H9 (cell line): ENCODE data around the gene DNMBP. TPM values are rescaled to one million over a fixed set of nuclear protein-coding genes. Genes with fewer than 3 reads are reported as not detected.

Source experiments
- DNase-seq: peaks from one replicate; pipeline ENCODE4 v3.0.0-alpha.2; 2017
- H2AFZ ChIP-seq: one replicate; pipeline ENCODE4 v1.6.1; 2013; ENCODE audit warnings: mild to moderate bottlenecking, low read length, control low read depth, moderate library complexity
- H2AK5ac ChIP-seq: 2 replicates; pipeline ENCODE4 v1.6.1; 2013; ENCODE audit warnings: low read length, control low read depth, mixed read lengths; ENCODE audit not compliant: insufficient read length
- H2BK120ac ChIP-seq: one replicate; pipeline ENCODE4 v1.6.1; 2013; ENCODE audit warnings: low read depth, mild to moderate bottlenecking, low read length, control low read depth, inconsistent platforms; ENCODE audit not compliant: poor library complexity, severe bottlenecking
- H2BK12ac ChIP-seq: 2 replicates; pipeline ENCODE4 v1.6.1; 2013; ENCODE audit warnings: low read length, control low read depth, mixed read lengths, low read depth; ENCODE audit not compliant: insufficient read length
- H2BK15ac ChIP-seq: 2 replicates; pipeline ENCODE4 v1.6.1; 2013; ENCODE audit warnings: low read depth, low read length, control low read depth
- H2BK20ac ChIP-seq: one replicate; pipeline ENCODE4 v1.6.1; 2013; ENCODE audit warnings: low read depth, mild to moderate bottlenecking, low read length, control low read depth, inconsistent platforms; ENCODE audit not compliant: poor library complexity, severe bottlenecking
- H2BK5ac ChIP-seq: 2 replicates; pipeline ENCODE4 v1.6.1; 2013; ENCODE audit warnings: low read length, control low read depth, mixed read lengths; ENCODE audit not compliant: insufficient read length
- H3K14ac ChIP-seq: 2 replicates; pipeline ENCODE4 v1.6.1; 2013; ENCODE audit warnings: low read length, control low read depth; ENCODE audit not compliant: insufficient read depth
- H3K18ac ChIP-seq: 2 replicates; pipeline ENCODE4 v1.6.1; 2013; ENCODE audit warnings: low read depth, mild to moderate bottlenecking, mixed read lengths, low read length, control low read depth; ENCODE audit not compliant: insufficient read length
- H3K23ac ChIP-seq: 2 replicates; pipeline ENCODE4 v1.6.1; 2013; ENCODE audit warnings: low read length, control low read depth, mixed read lengths, low read depth; ENCODE audit not compliant: insufficient read length
- H3K23me2 ChIP-seq: 2 replicates; pipeline ENCODE4 v1.6.1; 2013; ENCODE audit warnings: low read depth, mild to moderate bottlenecking, mixed read lengths, low read length, control low read depth; ENCODE audit not compliant: insufficient read length, poor library complexity, severe bottlenecking
- H3K27ac ChIP-seq: 2 replicates; pipeline ENCODE4 v1.5.1; 2013; ENCODE audit warnings: low read length, control low read depth, mixed read lengths, low read depth; ENCODE audit not compliant: insufficient read length
- H3K27me3 ChIP-seq: 2 replicates; pipeline ENCODE4 v1.6.1; 2013; ENCODE audit warnings: low read length, control low read depth, inconsistent platforms; ENCODE audit not compliant: insufficient read depth
- H3K4ac ChIP-seq: 2 replicates; pipeline ENCODE4 v1.6.1; 2013; ENCODE audit warnings: low read depth, mild to moderate bottlenecking, control low read depth, inconsistent platforms, low read length, moderate library complexity
- H3K4me1 ChIP-seq: 2 replicates; pipeline ENCODE4 v1.6.1; 2013; ENCODE audit warnings: low read length, control low read depth, inconsistent platforms; ENCODE audit not compliant: insufficient read depth
- H3K4me2 ChIP-seq: 2 replicates; pipeline ENCODE4 v1.6.1; 2013; ENCODE audit warnings: low read length, control low read depth, mixed read lengths; ENCODE audit not compliant: insufficient read length, insufficient read depth
- H3K56ac ChIP-seq: 2 replicates; pipeline ENCODE4 v1.6.1; 2013; ENCODE audit warnings: low read depth, mild to moderate bottlenecking, mixed read lengths, low read length, control low read depth; ENCODE audit not compliant: insufficient read length
- H3K79me1 ChIP-seq: 2 replicates; pipeline ENCODE4 v1.6.1; 2013; ENCODE audit warnings: low read depth, mild to moderate bottlenecking, moderate library complexity, low read length, control low read depth, inconsistent platforms; ENCODE audit not compliant: insufficient read depth, poor library complexity, severe bottlenecking
- H3K79me2 ChIP-seq: 2 replicates; pipeline ENCODE4 v1.6.1; 2013; ENCODE audit warnings: low read length, control low read depth, inconsistent platforms; ENCODE audit not compliant: insufficient read depth
- H3K9ac ChIP-seq: 2 replicates; pipeline ENCODE4 v1.6.1; 2013; ENCODE audit warnings: low read length, control low read depth, mixed read lengths; ENCODE audit not compliant: insufficient read length; ENCODE audit errors: extremely low read depth
- H3K9me3 ChIP-seq: one replicate; pipeline ENCODE4 v1.6.1; 2013; ENCODE audit warnings: low read depth, low read length, inconsistent platforms; ENCODE audit not compliant: control insufficient read depth
- H3T11ph ChIP-seq: one replicate; pipeline ENCODE4 v1.6.1; 2013; ENCODE audit warnings: mild to moderate bottlenecking, low read length, control low read depth, inconsistent platforms
- H4K20me1 ChIP-seq: one replicate; pipeline ENCODE4 v1.6.1; 2013; ENCODE audit not compliant: control insufficient read depth, insufficient read length, insufficient read depth
- H4K5ac ChIP-seq: 2 replicates; pipeline ENCODE4 v1.6.1; 2013; ENCODE audit warnings: low read depth, mild to moderate bottlenecking, mixed read lengths, low read length, control low read depth; ENCODE audit not compliant: insufficient read length
- H4K8ac ChIP-seq: replicated peaks from 2 replicates; pipeline ENCODE4 v1.6.1; 2013; ENCODE audit warnings: low read length, control low read depth, mixed read lengths, low read depth; ENCODE audit not compliant: insufficient read length
- H4K91ac ChIP-seq: 2 replicates; pipeline ENCODE4 v1.6.1; 2013; ENCODE audit warnings: low read depth, mild to moderate bottlenecking, moderate library complexity, mixed read lengths, low read length, control low read depth; ENCODE audit not compliant: insufficient read length
- H3K27ac Mint-ChIP-seq, 3 experiments: 2 replicates in 2 of 3; 3 replicates in 1 of 3; pipeline ENCODE4 v1.8.0; 2020 to 2021; ENCODE audit warnings: mixed read lengths in 3 of 3, mild to moderate bottlenecking in 1 of 3, moderate library complexity in 1 of 3
- H3K27me3 Mint-ChIP-seq: 2 replicates; pipeline ENCODE4 v1.8.0; 2021; ENCODE audit warnings: low read depth, mild to moderate bottlenecking, moderate library complexity, mixed read lengths
- H3K36me3 Mint-ChIP-seq, 3 experiments: 2 replicates in 2 of 3; 3 replicates in 1 of 3; pipeline ENCODE4 v1.8.0; 2020 to 2021; ENCODE audit warnings: low read depth in 3 of 3, mixed read lengths in 3 of 3; ENCODE audit not compliant: insufficient read depth in 1 of 3
- H3K4me1 Mint-ChIP-seq, 2 experiments: 2 replicates each; pipeline ENCODE4 v1.8.0; 2020; ENCODE audit warnings: mixed read lengths in 2 of 2
- H3K4me3 Mint-ChIP-seq, 2 experiments: 2 replicates in 1 of 2; 3 replicates in 1 of 2; pipeline ENCODE4 v1.8.0; 2020 to 2021; ENCODE audit warnings: mild to moderate bottlenecking in 2 of 2, mixed read lengths in 2 of 2, moderate library complexity in 1 of 2
- H3K9me3 Mint-ChIP-seq, 2 experiments: 2 replicates in 1 of 2; 3 replicates in 1 of 2; pipeline ENCODE4 v1.8.0; 2020; ENCODE audit warnings: mild to moderate bottlenecking in 2 of 2, mixed read lengths in 2 of 2, moderate library complexity in 1 of 2
- WGBS: extraction: QIAGEN DNeasy Blood & Tissue Kit; methylation state at CpG from one replicate; pipeline ENCODE4 v1.1.7; 2013; ENCODE audit warnings: missing lambda C conversion rate, low lambda C conversion rate, mixed read lengths; ENCODE audit not compliant: insufficient read length; ENCODE audit errors: extremely low coverage; 5-methylcytosine and 5-hydroxymethylcytosine counted together
- total RNA-seq: library from RNA; stranded (reverse); gene quantifications from 2 replicates; pipeline ENCODE4 v1.2.1, GENCODE V29; 2021
- TF ChIP-seq, protein P1 (sequence below): fragments of 200-600 bp; sonication (generic); conservative IDR thresholded peaks from 3 replicates; pipeline ENCODE4 v1.8.0; 2021; ENCODE audit warnings: antibody characterized with exemption, mild to moderate bottlenecking

The DNMBP gene
- total RNA-seq, 1 experiment from 2014 or later = 25.6 TPM

DNA sequence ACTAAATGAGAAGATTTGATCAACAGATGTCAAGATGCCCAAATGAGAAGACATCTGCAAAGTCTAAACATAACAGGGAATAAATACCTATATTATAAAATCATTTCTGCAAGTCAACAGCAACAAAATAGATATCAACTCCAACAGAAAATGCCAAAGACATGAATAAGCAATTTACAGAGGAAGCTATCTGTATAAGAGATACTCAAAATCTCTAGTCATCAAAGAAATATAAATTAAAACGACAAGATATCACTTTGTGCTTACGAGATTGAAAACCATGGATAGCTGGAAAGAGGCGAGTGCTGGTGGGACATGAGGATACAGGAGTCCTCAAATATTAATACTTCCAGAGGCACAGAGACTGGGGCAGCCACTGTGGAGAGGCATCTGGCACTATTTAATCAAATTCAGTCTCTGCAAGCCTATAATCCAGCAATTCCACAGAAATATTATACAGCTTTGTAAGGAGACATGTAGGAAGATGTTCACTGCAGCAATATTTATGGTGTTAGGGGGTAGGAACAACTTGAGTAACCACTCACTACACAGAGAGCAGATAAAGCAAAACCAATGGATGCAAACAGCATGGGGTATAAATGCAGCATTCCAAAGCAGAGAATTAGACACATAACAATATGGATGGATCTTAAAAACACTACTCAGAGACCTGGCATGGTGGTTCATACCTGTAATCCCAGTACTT, 4.8 kb downstream of the DNMBP start:
- no peak overlapping the region for H2BK120ac ChIP-seq
- TF ChIP-seq, protein P1, sequence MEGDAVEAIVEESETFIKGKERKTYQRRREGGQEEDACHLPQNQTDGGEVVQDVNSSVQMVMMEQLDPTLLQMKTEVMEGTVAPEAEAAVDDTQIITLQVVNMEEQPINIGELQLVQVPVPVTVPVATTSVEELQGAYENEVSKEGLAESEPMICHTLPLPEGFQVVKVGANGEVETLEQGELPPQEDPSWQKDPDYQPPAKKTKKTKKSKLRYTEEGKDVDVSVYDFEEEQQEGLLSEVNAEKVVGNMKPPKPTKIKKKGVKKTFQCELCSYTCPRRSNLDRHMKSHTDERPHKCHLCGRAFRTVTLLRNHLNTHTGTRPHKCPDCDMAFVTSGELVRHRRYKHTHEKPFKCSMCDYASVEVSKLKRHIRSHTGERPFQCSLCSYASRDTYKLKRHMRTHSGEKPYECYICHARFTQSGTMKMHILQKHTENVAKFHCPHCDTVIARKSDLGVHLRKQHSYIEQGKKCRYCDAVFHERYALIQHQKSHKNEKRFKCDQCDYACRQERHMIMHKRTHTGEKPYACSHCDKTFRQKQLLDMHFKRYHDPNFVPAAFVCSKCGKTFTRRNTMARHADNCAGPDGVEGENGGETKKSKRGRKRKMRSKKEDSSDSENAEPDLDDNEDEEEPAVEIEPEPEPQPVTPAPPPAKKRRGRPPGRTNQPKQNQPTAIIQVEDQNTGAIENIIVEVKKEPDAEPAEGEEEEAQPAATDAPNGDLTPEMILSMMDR = no peak
- no peak overlapping the region for H3K4ac ChIP-seq
- H3K56ac ChIP-seq = no peak overlapping the region
- DNase-seq = no peak
- Mint-ChIP-seq H3K27me3 (no peaks in the 10 kb centered on the region; the same call in 1 of the 2 replicates), H3K27ac (peak overlapping the region in 2 of 3 experiments; percentile 17 to 68; a peak in 2 of 7 replicates), H3K4me1 (peaks cover 34 to 45% of the 10 kb centered on the region in 2 experiments), H3K36me3 (peaks cover 0 to 2% (median 0%) of the 10 kb centered on the region in 3 experiments; a peak in 1 of 7 replicates), H3K4me3 (no peak overlapping the region), H3K9me3 (no peaks in the 10 kb centered on the region; a peak in 1 of 5 replicates)
- no peak overlapping the region for H2BK20ac ChIP-seq
- H2AK5ac ChIP-seq = no peak overlapping the region
- no peak overlapping the region for H3T11ph ChIP-seq
- H3K79me1 ChIP-seq = no peaks in the 10 kb centered on the region
- H2BK5ac ChIP-seq = no peak overlapping the region
- no peak overlapping the region for H2BK15ac ChIP-seq
- no peak overlapping the region for H3K14ac ChIP-seq
- H3K9me3 ChIP-seq = no peaks in the 10 kb centered on the region
- no peak overlapping the region for H3K4me2 ChIP-seq
- no peak overlapping the region for H3K9ac ChIP-seq
- no peak overlapping the region for H2AFZ ChIP-seq
- no CpG with 5 or more reads among the region's 3 CpGs for WGBS
- no peak overlapping the region for H2BK12ac ChIP-seq
- H3K27me3 ChIP-seq = no peaks in the 10 kb centered on the region
- H3K23ac ChIP-seq = no peak overlapping the region
- H3K27ac ChIP-seq = no peak overlapping the region
- no peak overlapping the region for H4K8ac ChIP-seq
- peaks cover 4% of the 10 kb centered on the region for H3K23me2 ChIP-seq
- H3K4me1 ChIP-seq = no peaks in the 10 kb centered on the region; the same call in 1 of the 2 replicates
- H4K91ac ChIP-seq = no peak overlapping the region
- H4K20me1 ChIP-seq = no peaks in the 10 kb centered on the region
- H3K18ac ChIP-seq = no peak overlapping the region
- no peak overlapping the region for H4K5ac ChIP-seq
- no peaks in the 10 kb centered on the region for H3K79me2 ChIP-seq
